NCI-H146 treated with DMSO at 0.1 percent for 48 hours (cell line): Measurements from ENCODE around the gene SMIM3.
"Not testable (repeated sequence)": the region's sequence is repeated elsewhere in the genome, so short reads cannot be mapped to it uniquely, and the experiment has no call there.

Source experiments
- DNase-seq: peaks from one replicate; lab custom pipeline; 2025; ENCODE audit not compliant: unreplicated experiment; lab: John Stamatoyannopoulos, UW

Gene SMIM3

DNA sequence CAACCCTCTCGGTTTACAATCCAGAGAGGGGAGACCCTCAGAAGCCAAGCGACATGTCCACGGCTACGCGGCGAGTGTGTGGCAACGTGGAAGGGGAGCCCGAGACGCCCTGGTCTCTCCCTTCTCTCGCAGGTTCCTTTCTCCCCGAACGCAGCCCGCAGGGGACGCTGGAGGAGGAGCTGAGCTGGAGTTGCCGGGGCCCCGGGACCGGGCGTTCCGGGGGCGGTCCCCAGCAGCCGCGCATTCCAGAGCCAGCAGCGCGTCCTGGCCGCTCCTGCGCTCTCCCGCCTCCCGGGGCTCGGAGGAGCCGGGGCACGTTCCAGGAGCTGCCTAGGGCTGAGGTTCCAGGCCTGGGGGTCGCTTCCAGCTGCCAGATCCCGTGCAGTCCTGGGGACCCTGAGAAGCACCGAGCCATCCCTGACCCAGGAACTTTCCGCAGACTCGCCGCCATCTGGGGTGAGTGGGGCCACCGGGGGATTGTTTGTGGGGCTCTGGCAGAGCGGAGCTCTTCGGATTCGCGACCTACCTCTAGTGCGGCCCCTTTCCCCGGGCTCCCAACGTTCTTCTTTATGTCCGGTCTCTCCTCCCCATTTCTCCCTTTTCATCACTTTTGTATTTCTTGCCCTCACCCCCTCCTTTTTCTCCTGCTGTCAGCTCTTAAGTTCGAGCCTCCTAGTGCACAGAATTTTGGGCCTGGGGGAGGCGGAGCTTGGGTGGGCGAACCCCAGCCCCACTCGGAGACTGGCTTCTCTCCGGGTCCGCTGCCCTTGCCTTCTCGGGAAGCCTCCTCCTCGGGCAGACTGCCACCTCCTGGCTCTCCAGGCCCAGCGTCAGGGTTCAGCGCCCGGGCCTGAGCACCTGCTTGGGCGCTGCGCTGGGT is at the start of gene SMIM3:
TSS of gene SMIM3 (plus strand) at position 241 of the 880 bp plus-strand sequence. CDS start 16,684 bp downstream, outside the sequence.
- DNase-seq = no peak

DNA sequence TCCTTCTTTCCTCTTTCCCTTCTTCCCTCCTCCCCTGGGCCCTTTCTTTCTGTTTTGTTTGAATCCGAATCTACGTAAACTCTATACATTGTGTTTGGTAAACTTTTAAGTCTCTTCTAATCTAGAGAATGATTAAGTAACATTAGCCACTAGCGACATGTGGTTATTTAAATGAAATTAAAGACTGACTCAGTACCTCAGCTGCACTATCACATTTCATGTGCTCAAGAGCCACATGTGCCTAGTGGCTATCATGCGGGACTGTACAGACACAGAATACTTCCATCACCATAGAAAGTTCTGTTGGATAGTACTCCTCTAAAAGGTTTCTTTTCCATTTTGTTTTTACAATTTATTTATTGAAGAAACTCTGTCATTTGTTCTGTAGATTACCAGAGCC is 48.7 kb upstream of the SMIM3 start:
- no peak for DNase-seq

- no peak for DNase-seq
Measured at GRCh38 chr5:150731669-150732242, 46.8 kb upstream of the SMIM3 start.

GRCh38 chr5:150734579-150735384 is 43.8 kb upstream of the SMIM3 start:
- DNase-seq = no peak

GRCh38 chr5:150738862-150739261 is 39.7 kb upstream of the SMIM3 start:
- no peak for DNase-seq

- DNase-seq = no peak
Measured at GRCh38 chr5:150740992-150741391, 37.6 kb upstream of the SMIM3 start.

- DNase-seq = not testable (repeated sequence)
Measured at GRCh38 chr5:150742455-150743141, 36.0 kb upstream of the SMIM3 start.

- not testable (repeated sequence) for DNase-seq
Measured at GRCh38 chr5:150743142-150743488, 35.4 kb upstream of the SMIM3 start.

GRCh38 chr5:150750469-150750868 is 28.1 kb upstream of the SMIM3 start:
- no peak for DNase-seq

- no peak for DNase-seq
Measured at GRCh38 chr5:150751096-150751891, 27.3 kb upstream of the SMIM3 start.

DNA sequence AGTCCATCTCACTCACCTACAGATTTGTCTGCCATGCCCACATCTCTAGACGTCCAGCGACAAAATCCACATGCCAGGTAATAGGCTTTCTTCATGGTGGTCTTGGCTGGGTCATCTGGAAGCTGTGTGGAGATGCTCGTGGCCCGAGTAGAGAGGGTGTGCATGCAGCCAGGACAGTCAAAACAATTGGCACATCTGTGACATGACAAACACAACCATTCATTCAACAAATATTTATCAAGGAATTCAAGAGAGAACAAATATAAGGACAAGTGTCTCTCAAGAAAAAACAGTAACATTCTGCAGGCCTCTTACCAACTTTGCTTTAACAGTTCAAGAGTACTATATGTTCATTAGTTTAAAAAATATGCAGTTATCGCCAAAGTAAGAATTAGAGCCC is 25.1 kb upstream of the SMIM3 start:
- DNase-seq = no peak

DNA sequence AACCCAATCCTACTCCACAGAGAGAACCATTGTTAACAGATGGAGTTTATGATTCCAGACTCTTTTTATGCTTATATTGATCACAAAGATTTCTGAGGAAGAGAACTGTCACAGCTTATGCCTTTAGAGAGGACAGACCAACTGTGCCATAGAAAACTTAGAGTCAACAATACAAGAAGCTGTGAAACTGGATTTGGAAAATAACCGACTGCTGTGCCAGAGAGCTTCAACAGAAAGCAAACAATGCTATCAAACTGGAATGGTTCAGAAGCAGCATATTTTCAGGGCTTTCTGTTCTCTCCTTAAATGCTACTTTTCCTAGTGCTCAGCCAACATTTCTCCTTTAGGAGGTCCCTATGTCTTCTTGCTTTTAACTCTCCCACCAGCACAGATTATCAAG is 24.7 kb upstream of the SMIM3 start:
- no peak for DNase-seq

DNA sequence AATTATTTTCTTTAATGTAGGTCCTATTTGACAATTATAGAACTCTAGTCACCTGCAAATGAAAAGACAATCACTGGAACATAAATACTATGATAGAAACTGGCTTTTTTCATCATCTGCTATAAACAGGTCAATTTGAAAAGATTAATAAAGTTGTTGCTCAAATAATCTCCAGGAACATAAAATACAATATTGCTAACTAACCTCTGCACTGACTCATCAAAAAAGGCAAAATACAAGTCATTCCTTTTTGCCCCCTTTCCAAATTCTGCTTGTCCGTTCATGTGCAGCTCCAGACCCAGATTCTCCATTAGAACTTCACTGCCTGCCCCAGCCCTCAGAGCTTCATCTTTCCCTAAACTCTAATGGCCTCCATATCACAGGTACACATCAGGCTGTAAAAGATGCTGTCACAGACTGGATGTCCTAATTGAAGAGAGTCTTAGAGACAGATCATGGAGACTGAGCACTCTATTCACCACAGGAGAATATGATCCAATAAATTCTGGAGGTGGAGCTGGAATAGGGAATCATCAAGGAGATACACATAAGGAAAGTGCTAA is 21.4 kb upstream of the SMIM3 start:
- DNase-seq = no peak

DNA sequence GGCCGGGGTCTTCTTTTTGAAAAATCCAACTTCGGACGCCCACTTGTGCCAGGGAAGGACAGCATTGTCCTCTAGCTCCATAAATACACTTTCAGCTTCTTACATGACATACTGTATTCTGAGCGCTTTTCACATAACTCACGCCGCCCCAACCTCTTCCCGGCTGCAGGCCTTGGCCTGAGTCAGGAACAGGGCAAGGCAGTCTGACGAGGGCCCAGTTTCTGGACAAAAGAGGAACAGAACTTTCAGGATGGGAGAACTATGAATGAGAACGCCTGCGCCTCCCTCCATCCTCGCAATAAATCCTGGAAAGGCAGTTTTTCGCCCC is 20.4 kb upstream of the SMIM3 start:
- no peak for DNase-seq

DNA sequence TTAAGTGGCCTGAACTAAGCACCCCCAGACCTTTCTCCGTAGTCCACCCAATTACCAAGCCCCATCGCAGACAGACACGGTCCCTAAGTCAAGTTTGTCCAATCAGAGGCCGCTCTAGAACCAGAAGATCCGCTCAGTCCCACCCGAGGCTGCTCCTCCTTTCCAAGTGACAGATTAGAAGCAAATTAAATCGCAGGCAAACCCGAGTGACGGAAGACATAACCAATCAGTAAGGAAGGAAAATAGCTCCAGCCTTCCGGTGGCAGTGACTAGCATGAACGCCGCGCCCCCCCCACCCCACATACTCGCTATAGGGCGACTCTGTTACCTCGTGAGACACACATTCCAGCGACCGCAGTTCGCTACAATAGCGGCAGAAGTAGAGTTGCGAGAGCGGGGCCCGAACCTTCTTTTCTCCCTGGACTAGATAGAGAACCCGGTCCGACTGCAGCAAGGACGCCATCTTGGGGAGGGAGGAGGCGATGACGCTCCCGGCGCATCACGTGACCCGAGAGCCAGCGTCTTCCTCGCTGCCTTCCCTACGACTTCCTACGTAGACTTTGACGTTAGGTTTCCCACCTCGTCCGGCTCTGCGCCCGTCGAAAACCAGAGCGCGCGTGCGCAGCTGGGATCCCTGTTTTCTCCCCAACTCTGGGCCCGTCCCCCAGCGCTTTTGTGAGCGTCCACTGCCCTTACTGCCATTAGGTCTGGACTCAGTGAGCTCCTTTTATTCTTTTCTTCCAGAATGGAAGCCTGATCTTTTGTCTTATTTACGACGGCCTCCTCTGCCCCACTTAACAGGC is 19.8 kb upstream of the SMIM3 start, which contains the start of gene DCTN4:
TSS of gene DCTN4 (minus strand) at position 487 of the 803 bp plus-strand sequence. CDS start at position 463, 24 bp downstream.
- DNase-seq = peak; percentile 90

DNA sequence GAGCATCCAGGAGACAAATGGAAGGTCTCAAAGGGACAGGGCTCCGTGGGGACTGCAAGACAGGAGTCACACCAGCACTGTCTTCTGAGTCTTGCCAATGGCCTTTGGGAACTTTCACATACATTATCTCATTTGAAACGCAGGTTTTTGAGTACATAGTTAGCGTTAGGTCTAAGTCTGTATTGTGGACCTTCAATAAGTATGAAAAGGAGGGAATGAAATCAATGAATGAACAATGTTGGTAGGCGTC is 19.3 kb upstream of the SMIM3 start:
- no peak for DNase-seq

DNA sequence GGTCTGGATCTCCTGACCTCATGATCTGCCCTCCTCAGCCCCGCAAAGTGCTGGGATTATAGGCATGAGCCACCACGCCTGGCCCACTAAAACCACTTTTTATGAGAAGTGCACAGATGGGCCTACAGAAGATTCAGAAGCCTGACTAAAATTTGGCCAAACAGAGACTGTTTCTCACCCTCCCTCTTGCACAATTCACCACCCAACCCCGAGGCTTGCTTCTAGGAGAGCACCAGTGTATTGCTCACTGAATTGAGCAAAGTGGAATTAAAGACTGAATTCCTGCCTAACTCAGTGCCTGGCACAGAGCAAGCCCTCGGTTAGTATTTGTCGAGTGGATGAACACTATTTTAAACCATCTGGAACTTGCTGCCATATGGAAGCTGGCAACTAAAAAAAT is 16.3 kb upstream of the SMIM3 start:
- no peak for DNase-seq

DNA sequence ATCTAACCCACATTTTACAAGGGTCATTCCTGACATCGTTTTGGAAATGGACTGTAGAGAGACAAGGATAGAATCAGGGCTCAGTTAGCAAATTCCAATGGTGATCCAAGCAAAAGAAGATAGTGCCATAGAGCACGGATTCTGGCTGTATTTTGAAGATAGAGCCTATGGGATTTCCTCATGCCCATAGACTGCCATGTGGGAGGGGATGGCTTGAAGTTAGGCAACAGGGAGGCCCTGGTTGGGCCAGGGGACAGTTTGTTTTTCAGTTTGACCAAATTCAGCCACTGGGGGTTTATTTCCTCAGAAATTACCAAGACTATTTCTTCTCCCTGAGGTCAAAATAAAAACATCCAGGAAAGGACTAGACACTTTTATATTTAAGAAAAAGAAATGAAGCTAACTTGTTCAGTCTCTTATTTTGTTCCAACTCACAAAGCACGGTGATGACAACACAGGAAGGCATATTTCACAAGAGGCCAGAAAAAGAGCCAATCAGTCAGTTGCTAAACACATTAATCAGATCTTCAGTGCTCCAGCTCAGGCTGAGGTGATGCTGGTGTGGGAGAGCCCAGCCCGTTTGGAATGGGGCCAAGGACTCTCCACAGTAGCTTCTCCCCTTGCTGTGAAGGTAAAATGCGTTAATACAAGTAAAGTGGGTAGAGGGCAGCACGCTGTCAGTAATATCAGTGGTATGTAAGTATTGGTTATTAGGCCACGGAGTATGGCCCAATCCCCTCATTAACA is 15.4 kb upstream of the SMIM3 start:
- peak; percentile 12 for DNase-seq

GRCh38 chr5:150764530-150764929 is 14.0 kb upstream of the SMIM3 start:
- no peak for DNase-seq
